IMR-90 (cell line): ENCODE results near the gene CARTPT.

Experiments used
- BHLHE40 ChIP-seq: fragments of 150-350 bp; IDR thresholded peaks from 2 replicates; pipeline ENCODE4 v1.6.1; 2016; ENCODE audit warnings: mild to moderate bottlenecking, low read depth, low read length
- MXI1 ChIP-seq: IDR thresholded peaks from 2 replicates; pipeline ENCODE4 v1.6.1; 2012; ENCODE audit warnings: low read depth, mild to moderate bottlenecking, low read length, moderate library complexity, borderline replicate concordance
- POLR2A ChIP-seq: IDR thresholded peaks from 2 replicates; pipeline ENCODE4 v1.6.1; 2012; ENCODE audit warnings: mild to moderate bottlenecking, low read depth, low read length
- SMC3 ChIP-seq: fragments of 150-350 bp; IDR thresholded peaks from 2 replicates; pipeline ENCODE4 v1.6.1; 2016; ENCODE audit warnings: low read depth, mild to moderate bottlenecking, antibody characterized with exemption, low read length, moderate library complexity
- TF ChIP-seq, protein P1 (sequence below): conservative IDR thresholded peaks from 2 replicates; pipeline ENCODE4 v1.5.1; 2012; ENCODE audit warnings: mild to moderate bottlenecking, low read depth, low read length, improper control_type of control experiment

DNA sequence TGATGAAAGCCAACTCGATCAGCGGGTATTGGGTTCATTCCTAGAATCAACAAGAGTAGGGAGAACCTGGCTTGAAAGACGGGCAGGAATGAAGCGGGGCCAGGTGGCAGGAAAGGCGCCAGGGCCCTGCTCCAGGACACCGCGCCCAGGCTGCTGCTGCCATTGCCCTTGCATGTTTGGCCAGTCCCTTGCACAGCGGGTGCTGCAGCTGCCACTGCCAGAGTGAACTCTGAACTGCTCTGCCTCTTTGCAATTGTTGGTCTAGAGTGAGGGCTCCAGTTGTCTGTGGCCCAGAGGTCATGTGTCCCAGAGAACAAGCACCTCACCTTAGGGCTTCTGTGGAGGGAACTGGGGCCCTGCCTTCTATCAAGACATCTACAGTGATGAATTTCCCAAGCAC, 24.0 kb upstream of the CARTPT start:
- TF ChIP-seq, protein P1, sequence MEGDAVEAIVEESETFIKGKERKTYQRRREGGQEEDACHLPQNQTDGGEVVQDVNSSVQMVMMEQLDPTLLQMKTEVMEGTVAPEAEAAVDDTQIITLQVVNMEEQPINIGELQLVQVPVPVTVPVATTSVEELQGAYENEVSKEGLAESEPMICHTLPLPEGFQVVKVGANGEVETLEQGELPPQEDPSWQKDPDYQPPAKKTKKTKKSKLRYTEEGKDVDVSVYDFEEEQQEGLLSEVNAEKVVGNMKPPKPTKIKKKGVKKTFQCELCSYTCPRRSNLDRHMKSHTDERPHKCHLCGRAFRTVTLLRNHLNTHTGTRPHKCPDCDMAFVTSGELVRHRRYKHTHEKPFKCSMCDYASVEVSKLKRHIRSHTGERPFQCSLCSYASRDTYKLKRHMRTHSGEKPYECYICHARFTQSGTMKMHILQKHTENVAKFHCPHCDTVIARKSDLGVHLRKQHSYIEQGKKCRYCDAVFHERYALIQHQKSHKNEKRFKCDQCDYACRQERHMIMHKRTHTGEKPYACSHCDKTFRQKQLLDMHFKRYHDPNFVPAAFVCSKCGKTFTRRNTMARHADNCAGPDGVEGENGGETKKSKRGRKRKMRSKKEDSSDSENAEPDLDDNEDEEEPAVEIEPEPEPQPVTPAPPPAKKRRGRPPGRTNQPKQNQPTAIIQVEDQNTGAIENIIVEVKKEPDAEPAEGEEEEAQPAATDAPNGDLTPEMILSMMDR, result no peak
- TF ChIP-seq MXI1 (no peak), BHLHE40 (no peak), SMC3 (no peak), POLR2A (no peak)
